Stimulated activated CD8-positive, alpha-beta memory T cell treated with anti-CD3 and anti-CD28 coated beads, Interleukin-15, amount 100 ng/mL, for 4 hours (primary cell): ENCODE results near the gene CCND3.
"Not testable (repeated sequence)": the region's sequence is repeated elsewhere in the genome, so short reads cannot be mapped to it uniquely, and the experiment has no call there.

Source experiments
- DNase-seq, 2 donors: peaks; one replicate each; pipeline ENCODE4 v3.0.0-alpha.2; 2020; ENCODE audit warnings: low read depth in 2 of 2

CCND3 gene

GRCh38 chr6:41947581-41948220, 6.1 kb upstream of the CCND3 start:
- DNase-seq: no peak

- DNase-seq: no peak
Observed at GRCh38 chr6:41943456-41943855, 1.8 kb upstream of the CCND3 start.

DNA sequence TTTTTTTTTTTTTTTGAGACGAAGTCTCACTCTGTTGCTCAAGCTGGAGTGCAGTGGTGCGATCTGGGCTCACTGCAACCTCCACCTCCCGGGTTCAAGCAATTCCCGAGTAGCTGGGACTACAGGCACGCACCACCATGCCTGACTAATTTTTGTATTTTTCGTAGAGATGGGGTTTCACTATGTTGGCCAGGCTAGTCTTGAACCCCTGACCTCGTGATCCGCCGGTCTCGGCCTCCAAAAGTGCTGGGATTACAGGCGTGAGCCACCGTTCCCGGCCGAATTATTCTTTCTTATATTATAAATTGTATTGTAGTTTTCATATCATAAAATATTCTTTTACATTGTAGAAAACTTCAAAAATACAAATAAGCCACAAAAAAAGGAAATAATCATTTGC, 1.3 kb upstream of the CCND3 start:
- not testable (repeated sequence) for DNase-seq

DNA sequence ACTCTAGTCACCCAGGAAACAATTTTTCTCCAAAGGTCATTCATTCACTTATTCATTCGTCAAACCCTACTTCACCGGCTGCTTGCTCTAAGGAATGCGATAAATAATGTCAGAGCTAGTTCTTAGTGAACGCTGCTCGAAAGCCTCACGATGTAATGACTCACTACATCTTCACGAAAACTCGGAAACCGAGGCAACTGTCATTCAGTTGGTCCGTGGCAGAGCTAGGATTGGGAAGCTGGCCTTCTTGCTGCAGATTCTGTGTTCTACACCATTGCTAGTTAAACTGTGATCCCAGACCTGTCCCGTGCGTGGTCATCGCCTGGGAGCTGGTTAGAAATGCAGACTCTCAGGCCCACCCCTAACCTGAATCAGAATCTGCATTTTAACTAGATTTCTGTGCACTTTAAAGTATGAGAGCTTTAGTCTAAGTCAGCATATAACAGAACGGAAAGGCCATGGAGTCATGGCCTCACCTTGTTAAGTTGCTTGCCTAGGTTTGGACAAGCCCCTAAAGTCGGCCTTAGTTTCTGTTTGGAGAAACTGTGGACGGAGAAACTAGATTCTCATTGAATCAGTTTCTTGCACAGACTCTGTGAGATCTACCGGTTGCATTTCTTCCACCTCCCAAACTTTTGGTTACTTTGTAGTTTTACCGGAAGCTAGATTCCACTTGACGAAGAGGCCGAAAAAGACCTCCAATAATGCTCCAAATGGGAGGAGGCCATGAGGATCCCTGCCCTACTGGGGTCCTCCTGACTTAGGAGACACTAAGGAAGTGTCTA, 651 bp upstream of the CCND3 start:
- no peak for DNase-seq

DNA sequence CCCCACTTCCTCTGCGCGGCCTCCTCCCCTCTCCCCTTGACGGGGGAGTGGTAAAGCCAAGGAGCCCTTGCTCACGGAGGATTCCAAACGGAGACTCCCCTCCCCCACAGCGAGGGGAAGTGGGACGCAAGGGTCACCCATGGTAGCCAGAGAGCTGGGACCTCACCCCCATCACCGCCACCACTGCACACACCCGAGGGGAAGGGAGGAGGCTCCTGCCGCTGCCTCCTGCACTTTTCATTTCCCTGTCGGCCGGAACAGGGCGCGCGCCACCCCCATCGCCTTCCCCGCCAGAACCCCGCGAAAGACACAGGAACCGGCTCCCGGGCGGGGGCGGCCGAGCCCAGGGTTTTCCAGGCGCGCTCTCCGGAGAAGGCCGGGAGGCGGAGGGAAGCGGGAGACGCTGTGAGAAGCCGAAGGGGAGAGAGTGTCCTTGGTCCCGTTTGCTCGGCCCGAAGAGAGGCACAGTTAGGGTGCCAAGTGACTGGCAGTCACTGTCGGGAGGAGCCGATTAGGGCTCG, 789 bp downstream of the CCND3 start:
- no peak for DNase-seq

DNA sequence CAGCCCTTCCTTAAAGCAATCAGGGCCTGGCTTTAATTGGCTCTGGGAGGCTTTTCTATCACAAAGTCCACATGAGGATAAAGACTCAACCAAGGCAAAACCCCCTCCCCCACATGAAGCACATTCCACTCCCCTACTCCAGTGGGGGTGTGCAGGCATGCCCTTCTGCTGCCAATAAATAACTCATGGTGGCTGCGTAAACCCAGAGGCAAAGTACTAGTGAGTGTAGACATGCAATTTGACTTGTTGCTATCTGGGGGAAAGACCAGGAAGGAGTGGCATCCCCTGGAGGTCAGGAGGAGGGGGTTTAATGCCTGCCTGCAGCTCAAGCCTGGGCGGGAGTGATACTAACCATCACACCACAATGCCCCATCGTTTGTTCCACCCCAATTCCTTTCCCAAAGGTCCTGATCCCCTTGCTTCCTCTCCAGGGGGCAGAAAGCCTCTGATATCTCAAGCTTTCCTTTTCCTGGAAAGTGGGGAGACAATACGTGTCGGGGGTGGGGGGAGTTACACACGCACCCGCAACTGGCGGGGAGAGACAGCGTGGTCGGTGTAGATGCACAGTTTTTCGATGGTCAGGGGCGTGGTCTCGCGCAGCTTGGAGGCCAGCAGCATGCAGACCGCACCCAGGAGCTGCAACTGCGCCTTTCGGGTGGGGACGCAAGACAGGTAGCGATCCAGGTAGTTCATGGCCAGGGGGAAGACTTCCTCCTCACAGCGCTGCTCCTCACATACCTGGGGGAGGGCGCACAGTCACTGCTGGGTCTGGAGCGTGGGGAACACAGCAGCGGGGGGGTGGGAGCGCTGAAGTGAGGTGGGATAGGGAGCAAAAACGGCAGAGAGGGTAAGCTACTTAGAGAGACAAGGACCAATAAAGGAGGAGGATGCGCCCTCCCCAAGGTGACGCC, 1.5 kb downstream of the CCND3 start:
- no peak for DNase-seq

DNA sequence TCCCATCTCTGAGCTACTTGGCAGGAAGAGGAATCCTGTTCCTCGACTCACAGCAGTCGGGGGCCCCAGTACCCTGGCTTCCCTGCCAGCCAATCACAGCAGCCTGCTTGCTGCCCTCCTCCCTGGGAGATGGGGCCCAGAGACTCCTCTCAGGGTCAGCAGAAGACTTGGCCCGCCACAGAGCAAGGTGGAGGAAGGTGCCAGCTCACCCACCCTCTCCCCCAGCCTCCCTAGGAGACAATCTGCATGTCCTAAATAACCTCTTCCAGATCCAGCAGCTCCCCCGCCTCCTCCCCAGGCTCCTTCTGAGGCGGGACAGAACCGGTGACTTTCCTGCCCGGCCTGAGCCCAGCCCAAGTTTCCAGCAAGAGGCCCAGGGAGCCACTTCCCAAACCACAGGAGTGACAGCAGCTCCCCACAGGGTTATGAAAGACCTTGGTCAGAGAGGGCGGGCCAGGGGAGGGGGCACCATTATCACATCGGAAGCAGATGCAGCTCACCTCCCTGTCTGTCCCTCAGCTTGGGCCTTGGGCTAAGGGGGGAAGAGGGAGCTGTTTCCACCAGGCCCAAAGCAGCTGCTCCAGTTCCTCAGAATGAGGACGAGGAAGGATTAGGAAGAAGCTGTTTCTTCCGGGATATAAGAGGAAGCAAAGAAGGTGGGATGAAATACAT, 2.3 kb downstream of the CCND3 start:
- DNase-seq: no peak

- DNase-seq: no peak
Observed at GRCh38 chr6:41938590-41939175, 2.9 kb downstream of the CCND3 start.

GRCh38 chr6:41937861-41938574, 3.6 kb downstream of the CCND3 start:
- no peak for DNase-seq

GRCh38 chr6:41937472-41937860, 4.1 kb downstream of the CCND3 start:
- no peak for DNase-seq

- DNase-seq: peak; percentile 58 to 63
Observed at GRCh38 chr6:41936073-41936837, 5.4 kb downstream of the CCND3 start.

DNA sequence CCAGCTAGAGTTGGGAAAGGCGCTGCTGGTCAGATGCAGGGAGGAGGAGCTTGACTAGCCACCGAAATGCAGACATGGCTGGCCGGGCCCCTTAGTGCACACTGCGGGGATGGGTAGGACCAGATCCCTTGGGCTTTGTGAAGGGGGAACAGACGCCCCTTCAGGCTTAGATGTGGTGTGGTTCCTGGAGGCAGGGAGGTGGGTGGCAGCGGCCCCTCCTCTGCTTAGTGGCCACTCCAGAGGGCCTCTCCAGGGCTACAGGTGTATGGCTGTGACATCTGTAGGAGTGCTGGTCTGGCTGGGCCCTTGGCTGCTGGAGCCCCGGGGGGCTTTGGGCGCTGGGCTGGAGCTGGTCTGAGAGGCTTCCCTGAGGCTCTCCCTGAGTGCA, 5.9 kb downstream of the CCND3 start:
- no peak for DNase-seq

DNA sequence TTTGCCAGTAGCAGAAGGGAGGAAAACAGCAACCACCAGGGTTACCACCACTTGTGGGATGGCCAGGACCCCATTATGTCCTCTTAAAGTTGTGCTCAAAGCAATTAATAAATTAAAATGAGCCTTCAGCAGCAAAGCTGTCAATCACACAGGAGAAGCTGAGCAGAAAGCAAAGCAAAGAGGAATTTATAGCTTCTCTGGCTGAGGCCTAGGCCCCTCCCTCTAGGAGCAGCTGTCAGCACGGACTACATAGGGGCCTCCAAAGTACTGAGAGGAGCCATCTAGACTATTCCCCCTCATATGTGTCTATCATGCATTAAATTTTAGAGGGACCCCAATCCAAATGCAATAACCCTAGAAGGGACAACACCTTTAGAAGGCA, 6.4 kb downstream of the CCND3 start:
- DNase-seq: no peak

DNA sequence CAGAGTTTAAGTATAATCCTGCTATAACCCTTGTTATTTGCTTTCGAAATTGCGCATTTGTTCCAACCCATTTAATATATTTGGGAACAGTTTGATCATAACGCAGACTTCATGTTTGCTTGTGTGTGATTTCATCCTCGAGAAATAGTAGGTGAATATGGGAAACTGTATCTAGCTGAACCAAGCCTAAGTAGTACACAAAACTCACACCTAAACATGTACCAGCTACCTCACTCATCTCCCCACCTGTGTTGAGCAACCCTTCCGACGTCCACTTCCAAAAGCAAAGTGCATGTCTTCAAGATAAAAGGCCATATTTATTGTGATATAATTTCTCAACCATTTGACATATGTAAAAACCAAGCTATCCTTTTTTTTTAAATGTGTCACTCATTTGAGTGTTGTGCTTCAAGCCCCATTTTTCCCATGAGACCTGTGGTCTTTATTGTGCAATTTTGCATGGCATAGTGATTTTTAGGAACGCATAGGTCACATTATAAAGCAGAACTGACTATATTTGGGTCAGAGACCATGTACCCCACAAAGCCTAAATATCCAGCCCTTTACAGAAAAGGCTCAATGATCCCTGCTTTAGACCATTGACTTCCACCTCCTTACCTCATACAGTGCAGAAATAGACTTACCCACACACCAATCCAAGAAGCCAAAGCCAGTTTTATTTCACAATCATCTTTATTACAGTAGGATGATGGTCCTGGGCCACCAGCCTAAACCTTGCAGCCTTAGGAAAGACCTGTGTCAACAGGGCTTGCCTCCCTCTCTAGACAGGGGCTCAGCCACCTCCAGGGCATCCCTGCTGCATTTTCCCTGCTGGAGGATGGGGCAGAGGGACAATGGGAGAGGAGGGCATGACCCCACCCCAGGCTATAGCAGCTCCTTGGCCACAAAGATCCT, 7.1 kb downstream of the CCND3 start:
- no peak for DNase-seq

DNA sequence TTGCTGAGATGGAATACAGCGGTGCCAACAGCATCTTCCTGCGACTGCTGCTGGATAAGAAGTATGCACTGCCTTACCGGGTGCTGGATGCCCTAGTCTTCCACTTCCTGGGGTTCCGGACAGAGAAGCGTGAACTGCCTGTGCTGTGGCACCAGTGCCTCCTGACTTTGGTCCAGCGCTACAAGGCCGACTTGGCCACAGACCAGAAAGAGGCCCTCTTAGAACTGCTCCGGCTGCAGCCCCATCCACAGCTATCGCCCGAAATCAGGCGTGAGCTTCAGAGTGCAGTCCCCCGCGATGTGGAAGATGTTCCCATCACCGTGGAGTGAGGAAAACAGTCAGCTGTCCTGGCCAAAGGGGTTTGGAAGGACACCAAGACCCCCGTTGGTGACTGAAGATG, 9.2 kb downstream of the CCND3 start:
- no peak for DNase-seq

- no peak for DNase-seq
Observed at GRCh38 chr6:41931792-41932191, 9.8 kb downstream of the CCND3 start.

DNA sequence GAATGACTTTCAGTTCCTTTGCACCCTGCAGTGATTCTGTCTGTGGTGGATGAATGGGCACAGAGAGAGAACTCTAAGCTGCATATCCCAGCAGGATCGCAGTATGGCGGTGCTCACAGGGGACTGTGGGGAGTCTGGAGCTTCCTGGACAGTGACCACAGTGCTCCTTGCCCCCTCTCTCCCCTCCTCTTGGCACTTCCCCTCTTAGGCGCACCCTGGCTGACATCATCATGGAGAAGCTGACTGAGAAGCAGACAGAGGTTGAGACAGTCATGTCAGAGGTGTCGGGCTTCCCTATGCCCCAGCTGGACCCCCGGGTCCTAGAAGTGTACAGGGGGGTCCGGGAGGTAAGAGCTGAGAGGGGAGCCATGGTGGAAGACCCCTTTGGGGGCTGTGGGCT, 11.7 kb downstream of the CCND3 start:
- DNase-seq: no peak

DNA sequence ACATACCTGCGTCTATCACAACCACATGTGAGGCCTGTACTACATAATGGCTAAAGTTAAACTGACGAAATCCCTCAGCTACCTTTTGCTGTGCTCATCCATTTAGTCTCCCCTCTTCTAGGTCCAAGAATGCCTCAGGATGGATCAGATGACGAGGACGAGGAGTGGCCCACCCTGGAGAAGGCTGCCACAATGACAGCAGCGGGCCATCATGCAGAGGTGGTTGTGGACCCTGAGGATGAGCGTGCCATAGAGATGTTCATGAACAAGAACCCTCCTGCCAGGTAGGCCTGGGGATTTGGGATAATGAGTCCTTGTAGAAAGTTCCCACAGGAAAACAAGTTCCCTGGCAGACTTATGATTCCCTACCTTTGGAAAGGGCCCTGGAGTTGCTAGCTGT, 14.4 kb downstream of the CCND3 start:
- no peak for DNase-seq

DNA sequence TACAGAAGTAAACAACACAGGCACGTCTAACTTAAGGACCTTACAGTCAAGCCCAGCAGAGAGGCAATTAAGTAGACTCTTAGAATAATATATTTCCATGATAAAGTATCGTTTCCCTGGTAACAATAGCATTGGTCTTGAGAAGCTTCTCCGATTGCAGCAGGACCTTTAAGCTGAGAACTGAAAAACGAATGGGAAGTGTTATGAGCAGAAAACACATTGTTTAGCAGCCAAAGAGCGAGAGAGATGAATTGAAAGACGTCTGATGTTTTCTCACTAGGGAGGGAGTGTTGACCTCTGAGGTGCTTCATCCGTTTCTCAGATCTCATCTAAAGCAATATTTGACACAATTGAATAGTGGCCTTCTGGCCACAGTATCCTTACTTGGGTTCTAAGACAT, 19.5 kb downstream of the CCND3 start:
- DNase-seq: no peak
